IPS-15b (cell line): ENCODE results near the gene C2orf15.
"Not testable (repeated sequence)": the region's sequence is repeated elsewhere in the genome, so short reads cannot be mapped to it uniquely, and the experiment has no call there.

Experiments
- H3K27me3 ChIP-seq: one replicate; pipeline ENCODE4 v1.6.1; 2013; ENCODE audit warnings: low read length; ENCODE audit not compliant: control insufficient read depth, insufficient read depth
- H3K36me3 ChIP-seq: one replicate; pipeline ENCODE4 v1.6.1; 2013; ENCODE audit warnings: low read length; ENCODE audit not compliant: control insufficient read depth, insufficient read depth
- H3K4me1 ChIP-seq: one replicate; pipeline ENCODE4 v1.6.1; 2013; ENCODE audit warnings: mild to moderate bottlenecking, low read length; ENCODE audit not compliant: control insufficient read depth, insufficient read depth
- H3K4me3 ChIP-seq: one replicate; pipeline ENCODE4 v1.5.1; 2013; ENCODE audit warnings: low read depth, low read length
- H3K9ac ChIP-seq: one replicate; pipeline ENCODE4 v1.6.1; 2013; ENCODE audit warnings: low read depth, mild to moderate bottlenecking, low read length
- H3K9me3 ChIP-seq: one replicate; pipeline ENCODE4 v1.6.1; 2013; ENCODE audit warnings: mild to moderate bottlenecking, low read length; ENCODE audit not compliant: control insufficient read depth, insufficient read depth

The C2orf15 gene

GRCh38 chr2:99171377-99172140 lies 30.1 kb downstream of the C2orf15 start:
- H3K27me3 ChIP-seq = no peaks in the 10 kb centered on the region
- no peak overlapping the region for H3K4me3 ChIP-seq
- no peaks in the 10 kb centered on the region for H3K4me1 ChIP-seq
- H3K9ac ChIP-seq = no peak overlapping the region
- no peaks in the 10 kb centered on the region for H3K36me3 ChIP-seq
- no peaks in the 10 kb centered on the region for H3K9me3 ChIP-seq

DNA sequence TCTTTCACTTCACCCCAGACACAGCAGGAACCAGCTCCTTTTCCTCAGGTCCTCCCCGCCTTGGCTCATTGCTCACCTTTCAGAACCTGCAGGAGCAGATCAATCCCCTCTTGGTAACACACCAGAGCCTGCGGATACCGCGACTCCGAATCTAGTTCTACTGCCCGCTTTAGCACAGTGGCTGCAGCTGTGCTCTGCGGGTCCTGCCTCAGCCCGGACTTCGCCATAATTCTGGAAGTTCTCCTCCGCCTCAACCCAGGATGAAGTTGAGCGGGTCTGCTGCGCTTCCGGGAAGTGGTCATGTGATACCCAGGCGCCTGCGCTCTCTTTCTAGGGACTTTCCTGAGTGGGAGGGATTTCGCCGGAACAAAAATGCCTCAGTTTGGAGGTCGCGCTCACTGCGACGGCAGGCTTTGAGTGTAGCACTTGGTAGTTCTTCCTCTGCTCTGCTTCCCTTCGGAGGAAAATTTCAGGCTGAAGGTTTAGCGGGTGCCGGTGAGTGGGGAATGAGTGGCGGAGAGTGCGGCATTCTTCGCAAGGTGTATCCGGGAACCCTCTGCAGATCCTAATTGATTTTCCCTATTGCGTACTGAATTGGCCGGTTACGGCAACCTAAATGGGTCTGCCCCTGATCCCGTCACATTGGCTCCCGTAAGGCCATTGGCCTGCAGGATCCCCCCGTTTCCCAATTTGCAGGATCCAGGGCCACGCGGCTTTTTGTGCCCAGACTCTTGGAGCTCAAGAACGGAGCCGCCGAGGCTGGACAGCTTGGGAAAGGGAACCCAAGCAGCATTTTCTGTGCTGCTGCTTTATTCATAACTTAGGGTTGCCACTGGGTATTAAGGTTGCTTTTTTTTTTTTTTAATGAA lies 39.5 kb downstream of the C2orf15 start, which contains the start of the genes MITD1 and MRPL30:
Gene MITD1 (minus strand): TSS at position 304 of the 869 bp plus-strand sequence. CDS start 77 bp downstream, at position 227.
Gene MRPL30 (plus strand): TSS at position 430 of the 869 bp plus-strand sequence. CDS start 5,020 bp downstream, outside the sequence.
- no peaks in the 10 kb centered on the region for H3K9me3 ChIP-seq
- H3K4me1 ChIP-seq = no peaks in the 10 kb centered on the region
- H3K4me3 ChIP-seq = peak within 1 kb of the TSS; percentile 94
- peak within 1 kb of the TSS; percentile 76 for H3K9ac ChIP-seq
- H3K27me3 ChIP-seq = no peaks in the 10 kb centered on the region
- H3K36me3 ChIP-seq = no peaks in the 10 kb centered on the region

GRCh38 chr2:99181624-99182000 lies 40.1 kb downstream of the C2orf15 start:
- H3K36me3 ChIP-seq = no peaks in the 10 kb centered on the region
- H3K4me3 ChIP-seq = peak overlapping the region; percentile 94
- H3K4me1 ChIP-seq = no peaks in the 10 kb centered on the region
- peak overlapping the region; percentile 76 for H3K9ac ChIP-seq
- no peaks in the 10 kb centered on the region for H3K27me3 ChIP-seq
- no peaks in the 10 kb centered on the region for H3K9me3 ChIP-seq

DNA sequence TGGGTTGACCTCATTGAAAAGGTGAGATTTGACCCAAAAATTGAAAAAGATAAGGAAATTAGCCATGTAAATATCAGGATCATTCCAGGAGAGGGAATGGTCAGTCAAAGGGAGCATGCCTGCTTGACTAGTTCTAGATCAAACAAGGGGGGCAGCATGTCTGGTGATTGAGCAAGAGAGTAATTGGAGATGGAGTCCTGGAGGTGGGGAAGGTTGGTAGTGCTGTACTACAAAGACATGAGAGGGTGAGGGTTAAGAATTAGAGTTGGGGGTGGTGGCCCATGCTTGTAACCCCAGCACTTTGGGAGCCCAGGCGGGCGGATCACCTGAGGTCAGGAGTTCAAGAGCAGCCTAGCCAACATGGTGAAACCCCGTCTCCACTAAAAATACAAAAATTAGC lies 41.5 kb downstream of the C2orf15 start:
- Histone ChIP-seq H3K27me3 (no peaks in the 10 kb centered on the region), H3K4me3 (no peak overlapping the region), H3K36me3 (no peaks in the 10 kb centered on the region), H3K4me1 (no peaks in the 10 kb centered on the region), H3K9me3 (no peaks in the 10 kb centered on the region), H3K9ac (no peak overlapping the region)

DNA sequence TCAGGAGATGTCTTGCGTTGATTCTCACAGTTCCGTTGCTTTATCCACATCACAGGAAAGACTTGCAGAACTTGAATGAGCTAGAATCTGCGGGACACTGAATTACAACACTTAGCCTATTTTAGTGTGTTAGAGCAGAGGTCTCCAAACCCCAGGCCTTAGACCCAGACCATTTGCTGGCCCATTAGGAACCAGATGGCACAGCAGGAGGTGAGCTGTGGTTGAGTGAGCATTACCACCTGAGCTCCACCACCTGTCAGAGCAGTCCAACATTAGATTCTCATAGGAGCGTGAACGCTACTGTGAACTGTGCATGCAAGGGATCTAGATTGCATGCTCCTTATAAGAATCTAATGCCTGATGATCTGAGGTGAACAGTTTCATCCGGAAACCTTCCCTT lies 43.3 kb downstream of the C2orf15 start:
- Histone ChIP-seq H3K36me3 (no peaks in the 10 kb centered on the region), H3K4me1 (no peaks in the 10 kb centered on the region)

GRCh38 chr2:99187011-99187410 lies 45.5 kb downstream of the C2orf15 start:
- no peaks in the 10 kb centered on the region for H3K9me3 ChIP-seq
- H3K4me3 ChIP-seq = no peak overlapping the region
- H3K4me1 ChIP-seq = no peaks in the 10 kb centered on the region
- no peak overlapping the region for H3K9ac ChIP-seq
- no peaks in the 10 kb centered on the region for H3K36me3 ChIP-seq
- H3K27me3 ChIP-seq = no peaks in the 10 kb centered on the region

More for the DNA sequence above, 43.3 kb downstream of the C2orf15 start:
- Histone ChIP-seq H3K9me3 (no peaks in the 10 kb centered on the region), H3K9ac (no peak overlapping the region), H3K4me3 (no peak overlapping the region), H3K27me3 (no peaks in the 10 kb centered on the region)

- Histone ChIP-seq H3K4me1 (no peaks in the 10 kb centered on the region), H3K4me3 (no peak overlapping the region), H3K9ac (no peak overlapping the region), H3K27me3 (no peaks in the 10 kb centered on the region), H3K36me3 (no peaks in the 10 kb centered on the region), H3K9me3 (no peaks in the 10 kb centered on the region)
Measured at GRCh38 chr2:99188357-99188756, 46.9 kb downstream of the C2orf15 start.

- H3K4me1 ChIP-seq = no peaks in the 10 kb centered on the region
- no peak overlapping the region for H3K4me3 ChIP-seq
- no peaks in the 10 kb centered on the region for H3K27me3 ChIP-seq
- no peaks in the 10 kb centered on the region for H3K36me3 ChIP-seq
- H3K9me3 ChIP-seq = no peaks in the 10 kb centered on the region
- H3K9ac ChIP-seq = no peak overlapping the region
Measured at GRCh38 chr2:99190548-99190947, 49.0 kb downstream of the C2orf15 start.

- not testable (repeated sequence) for H3K27me3 ChIP-seq, H3K4me3 ChIP-seq, H3K36me3 ChIP-seq
Measured at GRCh38 chr2:99192364-99192763, 50.9 kb downstream of the C2orf15 start.

DNA sequence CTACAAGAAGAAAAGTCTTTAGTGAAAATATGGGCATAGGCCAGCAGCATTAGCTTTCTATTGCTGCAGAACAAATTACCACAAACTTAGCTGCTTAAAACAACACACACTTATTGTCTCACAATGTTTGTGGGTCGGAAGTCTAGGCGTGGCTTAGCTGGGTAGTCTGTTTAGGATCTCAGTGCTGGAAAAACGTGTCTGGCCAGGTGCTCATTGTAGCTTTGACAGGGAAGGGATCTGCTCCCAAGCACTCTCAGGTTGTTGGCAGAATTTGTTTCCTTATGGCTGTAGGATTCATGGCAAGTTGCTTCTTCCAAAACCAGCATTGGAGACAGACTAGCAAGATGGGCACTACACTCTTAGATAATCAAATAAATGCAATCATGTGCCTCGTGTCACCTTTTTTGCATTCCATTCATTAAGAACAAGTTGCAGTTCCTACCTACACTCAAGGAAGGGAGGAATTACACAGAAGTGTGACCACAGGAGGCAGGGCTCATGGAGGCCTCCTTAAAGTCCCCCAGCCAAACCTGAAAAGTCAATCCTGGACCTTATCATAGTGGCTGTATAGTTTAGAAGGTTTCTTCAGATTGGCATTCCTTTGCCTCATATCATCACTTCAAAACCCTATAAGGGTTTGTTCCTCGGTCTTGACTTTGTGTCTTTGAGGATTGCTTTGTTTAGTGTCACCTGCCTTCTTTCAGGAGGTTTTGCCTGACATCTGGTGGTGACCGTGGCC lies 56.8 kb downstream of the C2orf15 start:
- Histone ChIP-seq H3K9me3 (no peaks in the 10 kb centered on the region), H3K9ac (no peak overlapping the region), H3K4me1 (no peaks in the 10 kb centered on the region), H3K36me3 (peaks cover 11% of the 10 kb centered on the region), H3K4me3 (no peak overlapping the region), H3K27me3 (no peaks in the 10 kb centered on the region)

More at GRCh38 chr2:99192364-99192763, 50.9 kb downstream of the C2orf15 start:
- H3K9ac ChIP-seq, H3K4me1 ChIP-seq, H3K9me3 ChIP-seq: not testable (repeated sequence)

DNA sequence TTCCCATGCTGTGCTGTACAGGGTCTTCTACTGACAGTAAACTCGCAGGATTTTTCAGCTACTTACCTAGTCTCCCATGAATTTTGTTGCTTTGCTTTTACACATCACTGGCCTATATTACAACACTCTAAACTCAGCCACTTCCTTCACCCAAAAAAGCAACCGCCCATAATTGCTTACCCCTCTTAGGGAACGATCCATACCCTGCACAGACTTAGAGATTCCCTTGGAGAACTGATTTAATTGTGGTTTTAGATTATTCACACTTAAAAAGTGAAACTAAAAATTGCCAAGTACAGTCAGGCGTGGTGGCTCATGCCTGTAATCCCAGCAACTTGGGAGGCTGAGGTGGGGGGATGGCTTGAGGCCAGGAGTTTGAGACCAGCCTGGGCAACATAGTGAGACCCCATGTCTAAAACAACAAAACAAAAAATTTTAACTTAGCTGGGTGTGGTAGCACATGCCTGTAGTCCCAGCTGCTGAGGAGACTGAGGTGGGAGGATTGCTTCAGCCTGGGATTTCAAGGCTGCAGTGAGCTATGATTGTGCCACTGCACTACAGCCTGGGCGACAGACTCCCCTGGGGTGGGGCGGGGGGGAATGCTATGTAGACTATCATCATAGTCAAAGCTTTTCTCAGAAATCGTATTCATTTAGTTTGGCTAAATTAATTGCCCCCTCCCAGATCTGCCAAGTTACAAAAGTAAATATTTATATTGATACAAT lies 58.7 kb downstream of the C2orf15 start:
- Histone ChIP-seq H3K9me3 (no peaks in the 10 kb centered on the region), H3K4me1 (no peaks in the 10 kb centered on the region), H3K4me3 (no peak overlapping the region), H3K36me3 (peaks cover 11% of the 10 kb centered on the region), H3K9ac (no peak overlapping the region), H3K27me3 (no peaks in the 10 kb centered on the region)
